GM21526 (cell line): ENCODE results near the gene ENTREP1.
"Not testable (repeated sequence)": the region's sequence is repeated elsewhere in the genome, so short reads cannot be mapped to it uniquely, and the experiment has no call there.

ENCODE experiments used
- ATAC-seq: cut with Tn5 transposase; IDR thresholded peaks from one replicate; pipeline ENCODE4 v1.9.1; 2021; ENCODE audit warnings: moderate library complexity; ENCODE audit not compliant: unreplicated experiment, low FRiP score

The ENTREP1 gene

DNA sequence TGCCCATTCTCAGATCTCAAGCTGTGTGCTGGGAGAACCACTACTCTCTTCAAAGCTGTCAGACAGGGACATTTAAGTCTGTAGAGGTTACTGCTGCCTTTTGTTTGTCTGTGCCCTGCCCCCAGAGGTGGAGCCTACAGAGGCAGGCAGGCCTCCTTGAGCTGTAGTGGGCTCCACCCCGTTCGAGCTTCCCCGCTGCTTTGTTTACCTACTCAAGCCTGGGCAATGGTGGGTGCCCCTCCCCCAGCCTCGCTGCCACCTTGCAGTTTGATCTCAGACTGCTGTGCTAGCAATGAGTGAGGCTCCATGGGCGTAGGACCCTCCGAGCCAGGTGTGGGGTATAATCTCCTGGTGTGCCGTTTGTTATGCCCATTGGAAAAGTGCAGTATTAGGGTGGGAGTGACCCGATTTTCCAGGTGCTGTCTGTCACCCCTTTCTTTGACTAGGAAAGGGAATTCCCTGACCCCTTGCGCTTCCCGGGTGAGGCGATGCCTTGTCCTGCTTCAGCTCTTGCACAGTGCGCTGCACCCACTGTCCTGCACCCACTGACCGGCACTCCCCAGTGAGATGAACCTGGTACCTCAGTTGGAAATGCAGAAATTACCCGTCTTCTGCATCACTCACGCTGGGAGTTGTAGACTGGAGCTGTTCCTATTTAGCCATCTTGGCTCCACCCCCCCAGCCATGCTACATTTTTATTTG lies 115.4 kb downstream of the ENTREP1 start:
- not testable (repeated sequence) for ATAC-seq
